IPS-11a (cell line): ENCODE results near the gene MAP1B.

Experiments used
- H3K4me3 ChIP-seq: one replicate; pipeline ENCODE4 v1.5.1; 2013; ENCODE audit warnings: low read depth, low read length, control low read depth

The MAP1B gene

DNA sequence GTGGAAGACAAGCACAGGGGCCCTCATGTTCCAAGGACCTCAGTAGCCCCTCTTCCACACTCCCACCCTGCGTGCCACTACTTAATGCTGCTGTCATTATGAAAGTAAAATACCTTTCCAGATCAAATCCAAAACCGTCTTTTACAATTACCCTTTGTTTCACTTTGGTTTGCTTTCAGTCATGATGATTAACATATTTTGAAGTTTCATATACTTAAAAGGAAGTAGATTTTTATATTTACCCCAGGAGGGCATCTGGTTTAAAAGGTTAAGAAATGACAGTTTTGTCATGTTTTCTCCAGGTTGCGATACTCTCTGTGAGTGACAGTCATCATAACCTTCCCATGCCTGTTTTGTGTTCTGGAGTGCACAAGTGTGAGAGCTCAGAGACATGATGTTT is 13.5 kb upstream of the MAP1B start:
- no peak overlapping the region for H3K4me3 ChIP-seq

DNA sequence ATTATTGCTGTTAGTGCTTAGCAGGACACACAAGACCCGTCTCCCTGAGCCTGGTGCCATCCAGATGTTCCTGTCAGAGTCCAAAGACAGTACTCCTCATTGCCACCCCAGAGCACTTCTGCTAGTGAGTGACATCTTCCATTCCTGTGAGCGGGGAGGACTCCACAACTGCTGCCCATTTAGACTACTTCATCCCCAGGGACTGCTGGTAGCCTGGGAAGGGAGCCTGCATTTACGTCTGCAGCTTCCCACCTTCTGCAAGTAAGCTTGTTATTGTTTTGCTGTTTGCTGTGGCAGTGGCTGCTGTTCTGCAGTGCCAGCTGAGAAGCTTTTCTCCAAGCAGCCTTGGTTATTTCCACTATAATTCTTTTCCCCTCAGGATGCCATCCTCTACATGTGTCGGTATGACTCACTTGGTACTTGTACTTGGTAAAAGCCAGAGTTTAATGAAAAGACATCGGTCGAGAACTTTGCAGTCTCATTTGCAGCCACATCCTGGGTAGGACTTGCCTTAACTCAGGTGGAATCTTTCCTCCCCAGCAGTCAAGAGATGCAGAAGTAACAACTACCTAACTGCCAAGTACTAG is 10.6 kb upstream of the MAP1B start:
- H3K4me3 ChIP-seq, result no peak overlapping the region

DNA sequence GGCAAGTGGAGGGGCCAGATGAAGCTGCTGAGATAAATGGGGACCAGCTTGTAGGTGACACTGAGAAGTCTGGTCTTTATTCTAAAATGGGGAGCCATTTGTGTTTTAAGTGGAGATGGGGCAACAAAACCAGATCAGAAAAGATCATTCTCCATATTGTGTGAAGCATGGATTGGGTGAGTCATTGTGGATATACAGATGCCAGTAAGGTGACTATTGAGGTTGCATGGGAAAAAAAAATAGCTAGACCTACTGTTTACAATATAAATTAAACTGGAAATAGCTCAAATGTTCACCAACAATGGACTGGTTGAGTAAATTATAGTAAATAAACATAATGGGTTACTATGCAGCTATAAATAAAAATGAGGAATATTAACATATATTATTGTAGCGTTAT is 5.4 kb upstream of the MAP1B start:
- no peak overlapping the region for H3K4me3 ChIP-seq

DNA sequence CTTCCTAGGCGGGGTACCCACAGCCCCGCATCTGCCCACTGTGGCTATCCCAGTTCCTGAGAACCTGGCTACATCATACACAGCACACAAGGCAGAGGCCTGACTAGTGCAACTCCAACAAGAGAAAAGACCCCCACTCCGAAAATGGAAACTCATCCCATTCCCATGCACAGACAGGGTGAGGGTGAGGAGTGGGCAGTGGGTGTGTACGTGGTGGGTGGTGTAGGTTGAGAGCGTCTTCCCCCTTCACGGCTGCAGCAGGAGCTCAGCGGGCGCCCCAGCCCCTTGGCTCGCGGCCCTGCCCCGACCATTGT is 501 bp upstream of the MAP1B start:
- H3K4me3 ChIP-seq, result peak overlapping the region; percentile 49

DNA sequence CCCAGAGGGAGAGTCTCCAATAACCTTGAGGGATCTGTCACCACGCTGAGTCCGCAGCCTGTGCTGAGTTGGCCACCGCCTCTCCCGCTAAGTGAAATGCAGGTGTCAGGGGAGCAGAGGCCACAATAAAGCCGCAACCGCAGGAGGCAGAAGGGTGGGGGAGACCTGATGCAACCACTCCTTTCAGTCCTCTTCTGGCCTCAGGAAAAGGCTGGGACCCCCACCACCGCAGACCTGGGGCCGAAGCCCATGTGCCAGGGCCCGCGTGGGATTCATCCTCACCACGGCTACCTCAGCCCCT is 576 bp downstream of the MAP1B start:
- peak overlapping the region; percentile 92 for H3K4me3 ChIP-seq

DNA sequence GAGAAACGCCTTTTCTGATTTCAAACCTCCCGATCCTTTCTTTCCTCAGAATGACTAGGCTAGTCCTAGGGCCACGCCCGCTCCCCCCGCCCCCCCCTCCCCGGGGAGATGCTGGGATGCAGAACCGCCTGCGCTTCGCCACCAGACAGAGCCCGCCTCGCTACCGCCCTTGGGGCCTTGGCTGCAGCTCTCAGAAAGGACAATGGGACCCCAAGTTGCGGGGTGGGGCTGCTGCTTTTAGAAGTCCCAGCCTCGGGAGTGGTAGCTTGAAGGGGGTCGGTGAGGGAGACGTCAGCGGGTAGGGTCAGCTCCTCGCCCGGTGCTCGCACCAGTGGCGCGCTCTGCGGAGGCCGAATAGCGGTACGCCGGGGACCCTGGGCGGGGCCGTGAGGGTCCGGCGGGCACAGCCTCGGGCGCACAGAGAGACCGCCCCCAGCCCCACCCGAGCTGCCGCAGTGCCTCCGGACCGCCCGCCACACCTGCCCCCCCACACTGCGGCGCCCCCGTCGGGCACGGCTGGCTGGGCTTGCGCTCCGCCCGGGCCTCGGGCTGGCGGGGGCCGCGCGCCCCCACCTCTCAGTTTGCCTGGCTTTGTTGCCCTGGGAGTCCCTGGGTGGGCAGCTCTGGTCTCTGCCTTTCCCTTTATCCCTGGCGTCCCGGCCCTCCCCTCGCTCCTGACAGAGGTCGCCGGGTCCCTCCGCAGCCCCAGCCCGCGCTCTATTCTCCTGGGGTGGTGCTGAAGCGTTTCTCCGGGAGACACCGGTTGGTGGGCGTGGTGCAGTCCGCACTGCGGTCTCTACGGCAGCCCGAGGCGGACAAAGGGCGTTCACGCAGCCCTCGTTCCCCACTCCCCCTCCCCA is 1.2 kb downstream of the MAP1B start:
- H3K4me3 ChIP-seq, result peak overlapping the region; percentile 92

DNA sequence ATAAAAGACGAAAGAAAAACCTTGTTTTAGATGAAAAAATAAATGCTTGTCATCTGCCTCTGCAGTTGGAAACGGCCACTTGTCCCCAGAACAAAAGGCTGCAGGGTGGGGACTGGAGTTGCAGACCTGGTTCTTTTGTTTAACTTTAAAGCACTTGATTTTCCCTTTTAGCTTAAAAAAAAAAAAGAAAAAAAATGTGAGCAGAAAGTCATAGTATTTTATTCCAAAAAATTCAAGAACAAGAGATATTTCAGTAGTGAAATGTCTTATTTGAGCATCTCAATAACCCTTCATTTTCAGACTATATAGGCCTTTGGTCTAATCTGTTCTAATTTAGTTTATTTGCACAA is 1.8 kb downstream of the MAP1B start:
- peak overlapping the region; percentile 92 for H3K4me3 ChIP-seq

DNA sequence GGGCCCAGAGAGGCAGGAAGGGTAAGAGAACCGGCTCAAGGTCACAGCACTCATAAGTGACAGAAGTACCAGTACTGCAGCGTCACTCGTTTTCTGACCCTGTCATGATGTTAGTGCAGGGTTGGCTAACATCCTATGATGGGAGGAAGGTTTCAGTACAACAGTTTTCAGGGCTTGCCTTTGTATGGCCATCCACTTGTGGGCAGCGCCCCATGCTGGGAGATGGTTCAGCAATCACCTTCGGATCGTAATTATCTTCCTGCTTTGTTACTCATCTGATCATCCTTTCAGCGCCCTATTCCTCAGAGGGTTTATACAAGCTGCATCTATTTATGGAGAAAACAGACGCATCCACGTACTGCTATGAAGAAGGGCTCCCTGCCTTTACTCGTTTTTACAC is 2.4 kb downstream of the MAP1B start:
- H3K4me3 ChIP-seq, result no peak overlapping the region

DNA sequence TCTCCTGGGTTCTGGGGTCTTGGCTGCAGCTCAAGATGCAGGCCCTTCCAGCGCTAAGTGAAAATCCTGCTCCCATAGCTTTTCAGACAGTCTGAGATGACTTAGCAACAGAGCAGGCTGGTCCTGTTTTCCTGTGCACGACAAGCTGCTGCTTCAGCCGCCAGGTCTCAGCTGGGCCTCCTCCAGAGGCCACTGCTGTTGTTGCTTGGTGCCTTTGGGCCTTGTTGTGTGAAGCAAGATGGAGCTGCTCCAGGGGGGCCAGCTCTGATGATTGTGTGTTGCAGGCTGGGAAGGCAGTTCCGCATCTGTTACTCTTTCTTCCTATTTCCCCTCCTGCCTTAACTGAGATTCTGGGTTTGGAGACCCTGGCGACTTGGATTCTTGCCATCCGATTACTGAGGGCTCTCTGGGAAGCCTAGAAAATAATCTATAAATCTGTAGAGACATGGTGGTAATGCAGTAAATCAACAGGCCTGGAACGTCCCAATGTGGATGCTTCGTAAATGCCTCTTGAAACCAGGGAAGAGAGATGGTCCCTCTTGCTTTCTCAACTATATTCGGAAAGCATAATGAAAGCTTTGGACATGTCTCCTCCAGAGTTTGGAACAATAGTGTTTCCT is 3.2 kb downstream of the MAP1B start:
- H3K4me3 ChIP-seq, result no peak overlapping the region

DNA sequence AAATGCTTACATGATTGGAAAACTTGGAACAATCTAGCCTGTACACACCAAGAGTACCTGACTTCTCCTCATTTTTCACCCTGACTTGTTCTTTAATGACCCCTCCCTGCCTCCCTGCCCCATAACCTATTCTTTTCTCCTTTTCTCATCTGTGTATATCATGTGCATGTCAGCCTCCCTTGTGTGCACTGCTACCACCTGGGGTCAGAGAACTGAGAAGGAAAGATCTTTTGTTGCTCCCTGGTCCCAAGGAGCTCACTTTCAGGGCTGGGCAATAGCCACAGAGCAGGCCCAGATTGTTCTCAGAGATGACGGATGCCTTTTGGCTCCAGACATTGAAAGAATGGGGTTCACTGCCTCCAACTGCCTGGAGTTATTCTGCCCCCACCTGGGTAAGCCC is 5.1 kb downstream of the MAP1B start:
- H3K4me3 ChIP-seq, result no peak overlapping the region

DNA sequence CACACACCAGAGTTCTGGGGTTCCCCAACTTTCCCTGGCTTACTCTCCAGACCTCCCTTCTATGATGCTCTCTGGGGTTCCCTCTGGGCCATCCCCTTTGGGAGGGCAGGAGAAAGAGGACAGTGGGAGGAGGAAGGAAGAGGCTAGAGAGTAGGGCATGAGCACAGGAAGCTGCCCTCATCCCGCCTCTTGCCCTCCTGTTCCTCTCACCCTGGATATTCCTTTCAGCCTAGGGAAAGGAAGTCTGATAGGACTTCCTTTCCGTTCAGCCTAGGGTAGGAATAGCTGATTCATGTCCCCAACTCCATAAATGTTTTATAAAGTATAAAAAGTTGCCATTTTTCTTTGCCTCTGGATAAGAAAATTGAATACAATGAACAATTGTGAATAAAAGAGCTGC is 7.4 kb downstream of the MAP1B start:
- H3K4me3 ChIP-seq, result no peak overlapping the region

DNA sequence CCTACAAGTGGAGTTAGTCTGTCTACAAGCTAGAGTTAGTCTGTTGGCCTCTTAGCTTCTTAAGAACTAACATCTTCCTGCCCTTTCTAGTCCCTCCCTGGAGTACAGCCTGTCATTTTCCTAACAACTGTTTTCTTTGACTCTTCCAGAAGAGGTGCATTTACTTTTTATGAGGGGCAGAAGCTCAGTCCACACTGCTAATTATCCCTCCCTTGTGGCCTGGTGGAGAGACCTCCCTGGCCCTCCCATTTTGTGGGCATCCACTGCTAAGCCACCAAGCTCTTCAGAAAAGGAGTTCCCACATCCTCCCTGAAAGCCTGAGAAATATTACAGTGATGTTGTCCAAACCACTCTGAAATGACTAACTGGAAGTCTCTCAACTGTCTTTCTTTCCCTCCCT is 8.0 kb downstream of the MAP1B start:
- no peak overlapping the region for H3K4me3 ChIP-seq

DNA sequence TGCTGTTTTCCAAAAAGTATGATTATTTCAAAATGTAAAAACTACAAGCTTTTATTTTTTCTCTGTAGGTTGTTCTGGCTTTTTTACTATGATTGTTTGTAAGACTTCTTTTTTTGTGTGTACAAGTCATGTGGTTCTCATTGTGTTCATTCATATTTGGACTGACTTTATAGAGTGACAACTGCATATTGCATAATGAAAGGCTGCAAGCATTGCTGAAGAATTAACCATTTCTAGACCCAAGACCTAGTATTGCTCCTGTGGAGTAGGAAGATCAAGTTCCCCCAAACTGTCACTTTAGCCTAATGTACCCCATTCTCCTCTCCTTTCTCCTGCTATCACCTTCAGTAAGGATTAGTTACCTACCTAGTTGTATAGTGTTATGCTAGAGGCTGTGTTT is 10.0 kb downstream of the MAP1B start:
- H3K4me3 ChIP-seq, result no peak overlapping the region

DNA sequence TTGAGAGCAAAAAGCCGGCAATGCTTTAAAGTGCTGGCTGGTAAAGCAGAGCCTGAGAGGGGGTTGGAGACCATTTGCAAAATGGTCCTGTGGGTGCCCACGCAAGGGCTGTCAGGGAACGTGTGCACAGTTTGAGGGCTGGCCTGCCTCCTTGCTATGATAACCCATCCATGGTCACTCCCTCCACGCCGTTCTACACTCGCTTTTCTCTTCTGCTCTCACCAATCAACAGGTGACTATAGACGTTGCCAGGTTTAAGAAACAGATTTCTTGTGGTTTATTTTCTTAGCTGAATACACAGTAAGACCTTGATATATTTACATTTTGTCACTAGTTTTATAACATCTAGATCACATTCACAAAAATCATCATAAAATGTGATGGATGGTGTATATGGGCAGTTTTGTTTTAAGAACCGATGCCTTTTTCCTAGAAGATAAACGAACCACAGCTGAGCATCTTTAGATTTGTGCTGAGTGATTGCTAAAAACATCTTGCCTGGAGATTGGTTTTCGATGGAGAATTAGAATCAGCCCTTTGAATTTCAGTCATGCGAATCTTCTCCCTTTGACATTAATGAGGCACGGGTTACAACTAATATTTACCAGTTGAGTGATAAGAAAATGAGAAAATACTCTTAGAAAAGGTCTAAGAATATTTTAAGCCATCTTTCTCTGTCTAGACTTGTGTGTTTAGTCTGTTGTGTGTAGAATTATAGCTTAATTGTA is 13.9 kb downstream of the MAP1B start:
- no peak overlapping the region for H3K4me3 ChIP-seq

DNA sequence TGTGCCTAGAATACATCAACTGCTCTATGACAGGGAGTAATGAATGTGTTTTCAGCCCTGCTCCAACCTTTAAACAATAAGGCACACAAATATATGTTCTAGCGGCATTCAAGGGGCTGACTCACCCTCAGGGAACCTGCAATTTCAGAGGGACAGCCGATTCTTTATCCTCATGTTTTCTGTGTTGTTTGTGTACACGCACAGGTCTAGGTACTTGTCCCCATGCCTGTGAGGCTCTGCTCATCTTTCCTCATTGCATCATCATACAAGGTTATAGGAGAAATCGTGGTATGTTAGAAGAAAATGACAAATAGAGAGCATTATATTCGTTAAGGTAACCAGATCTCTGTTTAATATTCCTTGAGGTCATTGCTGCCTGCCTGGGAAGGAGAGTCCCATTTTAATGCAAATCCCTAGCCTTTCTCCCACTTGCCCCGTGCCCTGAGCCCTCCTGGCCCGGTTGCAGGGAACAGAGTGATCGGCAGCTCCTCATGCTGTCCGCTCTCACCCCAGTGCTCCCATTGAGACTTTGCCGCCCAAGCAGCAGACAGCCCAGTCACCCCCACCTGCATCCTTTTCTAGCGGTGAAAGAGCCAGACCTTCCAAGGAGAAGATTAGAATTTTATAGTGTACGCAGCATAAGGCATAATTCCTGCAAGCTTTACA is 14.6 kb downstream of the MAP1B start:
- no peak overlapping the region for H3K4me3 ChIP-seq

DNA sequence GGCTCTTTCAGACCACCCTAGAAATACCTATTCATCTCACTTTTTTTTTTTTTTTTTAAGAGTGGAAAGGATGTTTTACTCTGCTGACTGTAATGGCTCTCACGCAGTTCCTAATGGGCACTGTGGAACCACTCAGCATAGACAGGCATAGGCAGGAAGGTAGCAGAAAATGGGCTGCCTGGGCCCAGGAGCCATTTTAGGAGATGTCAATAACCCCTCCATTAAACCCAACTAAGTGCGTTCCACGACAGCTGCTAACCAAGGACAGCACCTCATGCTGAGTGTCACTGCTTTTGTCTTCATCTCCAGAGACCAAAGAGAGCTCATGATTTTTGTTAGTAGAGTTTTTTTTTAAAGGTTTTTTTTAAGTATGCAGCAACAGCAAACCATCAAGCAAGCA is 15.3 kb downstream of the MAP1B start:
- H3K4me3 ChIP-seq, result no peak overlapping the region

DNA sequence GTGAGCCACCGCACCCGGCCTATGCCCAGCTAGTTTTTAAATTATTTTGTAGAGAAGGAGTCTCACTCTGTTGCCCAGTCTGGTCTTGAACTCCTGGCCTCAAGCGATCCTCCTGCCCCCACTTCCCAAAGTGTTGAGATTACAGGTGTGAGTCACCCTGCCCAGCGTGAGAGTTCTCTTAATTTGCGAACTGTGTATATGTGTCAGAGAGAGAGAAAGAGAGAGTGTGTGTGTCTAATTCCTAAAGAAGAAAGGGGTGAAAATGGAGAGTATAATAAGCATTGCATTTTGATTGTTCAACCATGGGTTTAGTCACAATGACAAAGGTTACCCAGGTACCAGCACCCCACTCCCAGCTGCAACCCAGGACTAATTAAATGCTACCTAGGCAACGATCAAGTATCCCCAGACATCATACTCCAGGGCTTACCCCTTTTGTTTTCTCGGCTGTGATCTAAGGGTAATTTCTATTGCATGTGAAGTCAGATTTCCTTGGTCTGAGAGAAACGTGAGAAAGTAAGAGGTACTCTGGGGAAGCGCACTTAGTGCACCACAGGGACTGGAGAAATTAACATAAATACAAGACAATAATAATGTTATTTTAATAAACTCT is 16.6 kb downstream of the MAP1B start:
- no peak overlapping the region for H3K4me3 ChIP-seq

DNA sequence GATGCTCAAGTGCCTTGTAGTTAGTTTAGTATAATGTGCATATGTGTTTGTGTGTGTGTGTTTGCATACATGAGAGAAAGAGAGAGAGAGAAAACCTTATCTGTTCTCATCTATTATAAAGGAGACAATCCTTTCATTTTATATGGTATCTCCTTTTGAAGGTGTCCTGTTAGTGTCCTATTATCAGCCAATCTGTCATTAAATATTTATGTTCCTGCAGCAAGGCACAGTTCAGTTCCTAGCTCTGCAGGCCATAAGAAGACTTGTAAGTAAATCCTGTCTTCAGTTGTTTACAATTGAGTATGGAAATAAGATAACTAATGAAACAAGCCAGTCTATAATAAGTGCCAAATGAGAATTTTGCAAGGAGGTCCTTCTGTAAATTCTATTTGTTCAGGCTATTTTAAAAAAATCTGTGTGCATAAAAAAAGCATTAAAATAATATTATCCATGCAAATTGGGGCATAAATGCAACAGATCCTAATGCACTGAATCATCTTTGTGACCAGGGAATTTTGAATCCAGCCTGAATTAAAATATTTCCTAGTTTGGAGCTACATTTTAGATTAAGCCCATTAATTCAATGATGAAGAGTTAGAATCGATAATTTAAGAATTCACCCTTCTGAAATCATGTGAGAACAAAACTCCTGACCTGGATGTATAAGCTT is 18.1 kb downstream of the MAP1B start:
- no peak overlapping the region for H3K4me3 ChIP-seq

DNA sequence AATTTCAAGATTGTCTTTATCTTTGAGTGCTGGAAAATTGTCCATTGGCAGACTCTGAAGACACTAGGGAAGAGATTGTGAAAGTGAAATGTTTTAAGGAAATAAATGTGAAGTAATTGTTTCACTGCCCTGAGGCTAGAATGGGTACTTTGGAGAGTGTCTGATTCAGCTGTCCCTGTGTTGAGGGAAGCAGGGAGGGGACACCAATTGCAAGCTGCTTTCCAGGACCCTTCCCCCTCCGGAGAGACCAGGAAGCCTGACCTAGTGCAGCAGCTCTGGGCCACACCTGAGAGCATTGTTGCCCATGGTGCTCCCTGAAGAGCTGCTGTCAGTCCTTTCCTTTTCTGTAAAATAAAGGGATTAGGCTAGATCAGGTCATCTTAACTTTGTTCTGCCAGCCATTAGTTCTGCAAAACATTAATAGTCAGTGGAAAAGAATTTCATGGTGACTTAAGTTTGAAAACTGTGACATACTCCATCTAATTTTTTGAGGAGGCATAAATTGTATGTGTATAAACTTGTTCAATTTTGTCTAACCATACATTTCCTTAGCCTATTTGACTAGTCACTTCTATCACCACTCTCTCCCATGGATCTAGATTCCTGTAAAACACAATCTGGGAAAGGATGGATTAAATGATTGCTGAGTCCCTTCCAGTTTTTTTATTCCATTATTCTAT is 18.8 kb downstream of the MAP1B start:
- H3K4me3 ChIP-seq, result no peak overlapping the region

DNA sequence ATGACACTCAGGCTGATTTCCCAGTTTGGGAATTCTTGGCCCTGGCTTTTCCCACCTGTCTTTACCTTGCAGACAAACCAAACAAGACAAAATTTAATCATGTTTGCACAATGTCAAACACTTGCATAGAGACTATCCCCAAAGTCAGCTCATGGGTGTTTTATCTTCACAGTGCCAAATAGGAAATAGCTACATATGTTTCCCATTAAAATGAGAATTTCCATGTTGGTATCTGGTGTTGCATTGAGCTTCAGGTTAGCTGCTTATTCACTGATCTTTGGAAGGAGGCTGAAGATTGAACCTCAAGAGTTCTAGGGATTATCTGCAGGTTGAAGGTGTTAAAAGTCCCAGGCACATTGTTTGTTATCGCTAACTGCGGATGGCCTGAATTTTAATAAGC is 19.5 kb downstream of the MAP1B start:
- no peak overlapping the region for H3K4me3 ChIP-seq
